Mesenteric fat pad (tissue), 1 donor: ENCODE measurements around the gene PRR12. TPM values are rescaled to one million over a fixed set of nuclear protein-coding genes. Genes with fewer than 3 reads are reported as not detected.
A peak's percentile ranks its signal among the peaks of the same experiment; 100 is the strongest.

Experiments
- DNase-seq: peaks from one replicate; pipeline ENCODE4 v3.0.0-alpha.2; 2020; ENCODE audit warnings: low spot score
- total RNA-seq: library from RNA; stranded (reverse); fragmentation: NEBNext Ultra II Directional; extraction: Animal tissue kit (Norgen Biotek cat#: 25700); gene quantifications from one replicate; pipeline ENCODE4 v1.2.1, GENCODE V29; 2021
- donor health status: DM: yes; HTN: yes; CAD: no.

Gene PRR12
- total RNA-seq, 1 donor from 2014 or later: 22.3 TPM

GRCh38 chr19:49662011-49662410 is 71.0 kb downstream of the PRR12 start:
- no peak for DNase-seq

GRCh38 chr19:49663224-49663623 is 72.2 kb downstream of the PRR12 start:
- no peak for DNase-seq

- DNase-seq: peak; percentile 97
These were observed 73.4 kb downstream of the PRR12 start for GRCh38 chr19:49664171-49665035.

- no peak for DNase-seq
These were observed 74.0 kb downstream of the PRR12 start for GRCh38 chr19:49665036-49665350.

GRCh38 chr19:49665351-49666119 is 74.6 kb downstream of the PRR12 start, which contains the start of the genes BCL2L12 and IRF3:
Gene BCL2L12 (plus strand): TSS chr19:49665933. CDS start chr19:49666693, 760 bp downstream.
Gene IRF3 (minus strand): TSS chr19:49665857. CDS start chr19:49664838, 1,019 bp downstream.
- DNase-seq: peak; percentile 99

GRCh38 chr19:49666120-49666444 is 75.1 kb downstream of the PRR12 start:
- no peak for DNase-seq

GRCh38 chr19:49667473-49667872 is 76.5 kb downstream of the PRR12 start:
- no peak for DNase-seq

- DNase-seq: no peak
These were observed 78.5 kb downstream of the PRR12 start for GRCh38 chr19:49669516-49669915.

- DNase-seq: peak; percentile 91
These were observed 81.3 kb downstream of the PRR12 start for GRCh38 chr19:49672131-49672919.

Other genes with a start within 250 kb of the PRR12 start
- 48.3 TPM for gene TEAD2, start 228.8 kb upstream of the PRR12 start, total RNA-seq
- gene DKKL1, start 227.3 kb upstream of the PRR12 start, total RNA-seq: not detected
- not detected for gene KASH5, start 202.9 kb upstream of the PRR12 start, total RNA-seq
- not detected for gene PTH2, start 167.7 kb upstream of the PRR12 start, total RNA-seq
- not detected for gene GFY, start 165.8 kb upstream of the PRR12 start, total RNA-seq
- 2.3 TPM for gene SLC17A7, start 149.7 kb upstream of the PRR12 start, total RNA-seq
- gene PIH1D1, start 139.4 kb upstream of the PRR12 start, total RNA-seq: 50.2 TPM
- gene ALDH16A1, start 138.0 kb upstream of the PRR12 start, total RNA-seq: 32.1 TPM
- 6.2 TPM for gene FLT3LG, start 117.0 kb upstream of the PRR12 start, total RNA-seq
- 2,027 TPM for gene RPL13A, start 103.6 kb upstream of the PRR12 start, total RNA-seq
- gene RPS11, start 94.7 kb upstream of the PRR12 start, total RNA-seq: 1,458 TPM
- 476 TPM for gene FCGRT, start 78.5 kb upstream of the PRR12 start, total RNA-seq
- gene RCN3, start 63.2 kb upstream of the PRR12 start, total RNA-seq: 76.2 TPM
- 46.0 TPM for gene NOSIP, start 10.6 kb upstream of the PRR12 start, total RNA-seq
- 1.1 TPM for gene PRRG2, start 9.9 kb upstream of the PRR12 start, total RNA-seq
- gene RRAS, start 49.0 kb downstream of the PRR12 start, total RNA-seq: 107 TPM
- gene SCAF1, start 51.0 kb downstream of the PRR12 start, total RNA-seq: 64.3 TPM
- gene IRF3, start 74.7 kb downstream of the PRR12 start, total RNA-seq: 46.7 TPM
- gene BCL2L12, start 74.8 kb downstream of the PRR12 start, total RNA-seq: 10.7 TPM
- 105 TPM for gene PRMT1, start 86.1 kb downstream of the PRR12 start, total RNA-seq
- gene ADM5, start 98.4 kb downstream of the PRR12 start, total RNA-seq: 1.3 TPM
- 7.2 TPM for gene CPT1C, start 99.9 kb downstream of the PRR12 start, total RNA-seq
- 1.0 TPM for gene TSKS, start 172.1 kb downstream of the PRR12 start, total RNA-seq
- 96.4 TPM for gene AP2A1, start 175.8 kb downstream of the PRR12 start, total RNA-seq
- 12.7 TPM for gene FUZ, start 222.1 kb downstream of the PRR12 start, total RNA-seq
- gene MED25, start 227.1 kb downstream of the PRR12 start, total RNA-seq: 40.4 TPM